ENCODE measurements around the gene SMARCA2.

- TF ChIP-seq POLR2A (IDR thresholded peaks at IDR 0.05) (no peak), CTCF (IDR thresholded peaks at IDR 0.05) (no peak), EP300 (IDR thresholded peaks at IDR 0.05) (no peak)
Observed at GRCh38 chr9:2228132-2228531, 213.0 kb downstream of the SMARCA2 start.
